HFFc6 (cell line): Measurements from ENCODE around the gene TGFA. TPM values are rescaled to one million over a fixed set of nuclear protein-coding genes. Genes with fewer than 3 reads are reported as not detected.

Source experiments
- DNase-seq: peaks from one replicate; pipeline ENCODE4 v3.0.0-alpha.2; 2018
- H3K27ac Mint-ChIP-seq: 2 replicates; pipeline ENCODE4 v1.8.0; 2020; ENCODE audit warnings: mild to moderate bottlenecking, mixed read lengths
- H3K27me3 Mint-ChIP-seq: 2 replicates; pipeline ENCODE4 v1.8.0; 2021; ENCODE audit warnings: mild to moderate bottlenecking, moderate library complexity, mixed read lengths; ENCODE audit not compliant: insufficient read depth
- H3K36me3 Mint-ChIP-seq: 2 replicates; pipeline ENCODE4 v1.8.0; 2021; ENCODE audit warnings: low read depth, mixed read lengths
- H3K4me1 Mint-ChIP-seq: 2 replicates; pipeline ENCODE4 v1.8.0; 2020; ENCODE audit warnings: low read depth, mixed read lengths
- H3K4me3 Mint-ChIP-seq: 2 replicates; pipeline ENCODE4 v1.8.0; 2020; ENCODE audit warnings: mild to moderate bottlenecking, moderate library complexity, mixed read lengths
- H3K9me3 Mint-ChIP-seq: 2 replicates; pipeline ENCODE4 v1.8.0; 2020; ENCODE audit warnings: mild to moderate bottlenecking, mixed read lengths
- CTCF ChIP-seq: fragments of 200-600 bp; sonication (generic); IDR thresholded peaks from 2 replicates; pipeline ENCODE4 v1.5.0; 2021; ENCODE audit warnings: antibody characterized with exemption, mild to moderate bottlenecking
- total RNA-seq, 6 experiments: library from RNA; stranded (reverse); fragmentation: NEBNext Ultra II Directional; extraction: Animal tissue kit (Norgen Biotek cat#: 25700); gene quantifications; 2 replicates in 1 of 6; 3 replicates in 5 of 6; pipeline ENCODE4 v1.2.3, GENCODE V29; 2021

The TGFA gene
- total RNA-seq, 6 experiments from 2014 or later = 0.05 to 0.38 (median 0.26) TPM; not detected in 3

GRCh38 chr2:70454936-70455544, 98.6 kb downstream of the TGFA start:
- no peaks in the 10 kb centered on the region for H3K4me1 Mint-ChIP-seq
- H3K27me3 Mint-ChIP-seq = peaks cover 58% of the 10 kb centered on the region
- DNase-seq = no peak
- H3K36me3 Mint-ChIP-seq = no peaks in the 10 kb centered on the region
- no peak overlapping the region for H3K27ac Mint-ChIP-seq
- H3K9me3 Mint-ChIP-seq = no peaks in the 10 kb centered on the region
- TF ChIP-seq CTCF = no peak
- H3K4me3 Mint-ChIP-seq = no peak overlapping the region

- H3K9me3 Mint-ChIP-seq = no peaks in the 10 kb centered on the region
- H3K4me3 Mint-ChIP-seq = no peak overlapping the region
- no peak for DNase-seq
- no peaks in the 10 kb centered on the region for H3K36me3 Mint-ChIP-seq
- peaks cover 34% of the 10 kb centered on the region for H3K27me3 Mint-ChIP-seq
- no peaks in the 10 kb centered on the region for H3K4me1 Mint-ChIP-seq
- no peak overlapping the region for H3K27ac Mint-ChIP-seq
- TF ChIP-seq CTCF = no peak
These were observed 102.9 kb downstream of the TGFA start for GRCh38 chr2:70450641-70451250.

- H3K36me3 Mint-ChIP-seq = no peaks in the 10 kb centered on the region
- H3K9me3 Mint-ChIP-seq = no peaks in the 10 kb centered on the region
- no peaks in the 10 kb centered on the region for H3K4me1 Mint-ChIP-seq
- H3K27ac Mint-ChIP-seq = no peak overlapping the region
- no peak for TF ChIP-seq CTCF
- H3K4me3 Mint-ChIP-seq = no peak overlapping the region
- DNase-seq = no peak
- peaks cover 30% of the 10 kb centered on the region for H3K27me3 Mint-ChIP-seq
These were observed 105.6 kb downstream of the TGFA start for GRCh38 chr2:70448041-70448440.

GRCh38 chr2:70443726-70444125, 109.9 kb downstream of the TGFA start:
- Mint-ChIP-seq H3K27me3 (peaks cover 22% of the 10 kb centered on the region), H3K9me3 (no peaks in the 10 kb centered on the region), H3K4me3 (no peak overlapping the region)

GRCh38 chr2:70443078-70443465, 110.6 kb downstream of the TGFA start:
- TF ChIP-seq CTCF = no peak
- no peak for DNase-seq
- Mint-ChIP-seq H3K4me3 (no peak overlapping the region), H3K9me3 (no peaks in the 10 kb centered on the region), H3K27ac (no peak overlapping the region), H3K4me1 (no peaks in the 10 kb centered on the region), H3K27me3 (peaks cover 20% of the 10 kb centered on the region), H3K36me3 (no peaks in the 10 kb centered on the region)

More at GRCh38 chr2:70443726-70444125, 109.9 kb downstream of the TGFA start:
- no peak for TF ChIP-seq CTCF
- Mint-ChIP-seq H3K36me3 (no peaks in the 10 kb centered on the region), H3K27ac (no peak overlapping the region), H3K4me1 (no peaks in the 10 kb centered on the region)
- no peak for DNase-seq
